Smooth muscle cell (in vitro differentiated cells): ENCODE measurements around the gene FOXO6. TPM values are rescaled to one million over a fixed set of nuclear protein-coding genes. Genes with fewer than 3 reads are reported as not detected.

ENCODE experiments used
- DNase-seq: peaks from one replicate; lab custom pipeline; 2025; ENCODE audit not compliant: unreplicated experiment; lab: John Stamatoyannopoulos, UW
- H2AFZ ChIP-seq: fragments of 200-600 bp; sonication (generic); 2 replicates; pipeline ENCODE4 v1.6.0; 2016; ENCODE audit warnings: antibody characterized with exemption, low read depth, mild to moderate bottlenecking
- H3F3A ChIP-seq: fragments of 200-600 bp; sonication (generic); 2 replicates; pipeline ENCODE4 v1.6.0; 2017; ENCODE audit warnings: antibody characterized with exemption, low read depth
- H3K27ac ChIP-seq: fragments of 200-600 bp; sonication (generic); 2 replicates; pipeline ENCODE4 v1.5.1; 2016; ENCODE audit warnings: low read depth, mild to moderate bottlenecking
- H3K27me3 ChIP-seq: fragments of 200-600 bp; sonication (generic); 2 replicates; pipeline ENCODE4 v1.6.1; 2016; ENCODE audit warnings: low read depth, mild to moderate bottlenecking
- H3K36me3 ChIP-seq: fragments of 200-600 bp; sonication (generic); 2 replicates; pipeline ENCODE4 v1.5.1; 2016; ENCODE audit warnings: low read depth
- H3K4me1 ChIP-seq: fragments of 200-600 bp; sonication (generic); 2 replicates; pipeline ENCODE4 v1.5.1; 2016; ENCODE audit warnings: low read depth
- H3K4me2 ChIP-seq: fragments of 200-600 bp; sonication (generic); 2 replicates; pipeline ENCODE4 v1.6.0; 2016; ENCODE audit warnings: mild to moderate bottlenecking
- H3K4me3 ChIP-seq: fragments of 200-600 bp; sonication (generic); 2 replicates; pipeline ENCODE4 v1.5.1; 2016; ENCODE audit warnings: mild to moderate bottlenecking
- H3K79me2 ChIP-seq: fragments of 200-600 bp; sonication (generic); 2 replicates; pipeline ENCODE4 v1.6.0; 2016; ENCODE audit warnings: low read depth, mild to moderate bottlenecking
- H3K9ac ChIP-seq: fragments of 200-600 bp; sonication (generic); 2 replicates; pipeline ENCODE4 v1.6.0; 2016; ENCODE audit warnings: low read depth
- H3K9me3 ChIP-seq: fragments of 200-600 bp; sonication (generic); replicated peaks from 2 replicates; pipeline ENCODE4 v1.5.1; 2016; ENCODE audit warnings: low read depth
- H4K20me1 ChIP-seq: fragments of 200-600 bp; sonication (generic); 2 replicates; pipeline ENCODE4 v1.6.0; 2016; ENCODE audit warnings: low read depth
- WGBS: methylation state at CpG from one replicate; pipeline ENCODE4 v1.1.7; 2016; ENCODE audit warnings: low lambda C conversion rate; 5-methylcytosine and 5-hydroxymethylcytosine counted together
- polyA plus RNA-seq: library from polyadenylated mRNA; unstranded; fragments of >200 nt; fragmentation: Nextera tagmentation; extraction: Ambion mirVana; gene quantifications from 2 replicates; pipeline ENCODE4 v1.2.1, GENCODE V29; 2016
- total RNA-seq: library from RNA; depleted of rRNA; stranded (reverse); fragments of >200 nt; gene quantifications from 2 replicates; pipeline ENCODE4 v1.2.3, GENCODE V29; 2014
- TF ChIP-seq, protein P1 (sequence below): fragments of 200-600 bp; sonication (generic); IDR thresholded peaks from 2 replicates; pipeline ENCODE4 v1.5.1; 2017; ENCODE audit warnings: borderline replicate concordance, mild to moderate bottlenecking, antibody characterized with exemption; ENCODE audit not compliant: insufficient read depth, poor library complexity, severe bottlenecking

Gene FOXO6
- total and polyA plus RNA-seq, 2 experiments from 2014 or later: 0.85 to 1.7 TPM

DNA sequence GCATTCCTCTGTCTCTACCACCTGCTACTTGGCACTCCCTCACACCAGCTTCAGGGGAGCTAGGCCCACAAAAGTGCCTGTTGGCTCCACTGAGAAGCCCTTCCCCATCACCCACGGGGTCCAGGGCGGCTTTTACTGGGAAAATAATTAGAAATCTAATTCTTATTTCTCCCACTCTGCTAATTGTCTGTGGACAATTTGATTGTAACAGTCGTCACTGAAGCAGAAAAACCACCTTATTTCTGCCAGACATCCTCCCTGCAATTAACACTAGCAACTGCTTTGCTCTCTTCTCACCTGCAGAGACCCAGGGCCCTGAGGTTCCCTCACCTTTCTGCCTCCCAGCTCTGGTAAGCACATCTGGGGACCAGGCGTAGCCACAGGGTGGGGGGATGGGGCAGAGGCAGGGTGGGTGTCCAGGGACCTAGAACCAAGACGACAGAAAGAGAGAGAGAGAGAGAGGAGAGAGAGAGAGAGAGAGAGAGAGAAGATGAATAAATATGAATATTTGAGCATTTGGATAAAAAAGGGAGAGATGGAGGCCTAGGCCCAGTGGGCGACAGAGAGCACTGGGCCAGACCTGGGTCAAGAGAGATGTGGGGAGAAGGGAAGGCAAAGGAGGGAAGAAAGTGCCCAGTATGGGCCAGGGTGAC is 32.6 kb downstream of the FOXO6 start:
- TF ChIP-seq, protein P1, sequence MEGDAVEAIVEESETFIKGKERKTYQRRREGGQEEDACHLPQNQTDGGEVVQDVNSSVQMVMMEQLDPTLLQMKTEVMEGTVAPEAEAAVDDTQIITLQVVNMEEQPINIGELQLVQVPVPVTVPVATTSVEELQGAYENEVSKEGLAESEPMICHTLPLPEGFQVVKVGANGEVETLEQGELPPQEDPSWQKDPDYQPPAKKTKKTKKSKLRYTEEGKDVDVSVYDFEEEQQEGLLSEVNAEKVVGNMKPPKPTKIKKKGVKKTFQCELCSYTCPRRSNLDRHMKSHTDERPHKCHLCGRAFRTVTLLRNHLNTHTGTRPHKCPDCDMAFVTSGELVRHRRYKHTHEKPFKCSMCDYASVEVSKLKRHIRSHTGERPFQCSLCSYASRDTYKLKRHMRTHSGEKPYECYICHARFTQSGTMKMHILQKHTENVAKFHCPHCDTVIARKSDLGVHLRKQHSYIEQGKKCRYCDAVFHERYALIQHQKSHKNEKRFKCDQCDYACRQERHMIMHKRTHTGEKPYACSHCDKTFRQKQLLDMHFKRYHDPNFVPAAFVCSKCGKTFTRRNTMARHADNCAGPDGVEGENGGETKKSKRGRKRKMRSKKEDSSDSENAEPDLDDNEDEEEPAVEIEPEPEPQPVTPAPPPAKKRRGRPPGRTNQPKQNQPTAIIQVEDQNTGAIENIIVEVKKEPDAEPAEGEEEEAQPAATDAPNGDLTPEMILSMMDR: no peak
- 85% methylated on average over 6 of the region's 6 CpGs for WGBS
- Histone ChIP-seq H3K9me3 (no peaks in the 10 kb centered on the region), H3K9ac (no peak overlapping the region), H2AFZ (no peak overlapping the region), H3K27me3 (no peaks in the 10 kb centered on the region), H3K4me1 (peaks cover 13% of the 10 kb centered on the region), H4K20me1 (no peaks in the 10 kb centered on the region), H3K79me2 (no peaks in the 10 kb centered on the region), H3K36me3 (no peaks in the 10 kb centered on the region), H3K27ac (no peak overlapping the region), H3K4me2 (no peak overlapping the region), H3F3A (peaks cover 2% of the 10 kb centered on the region), H3K4me3 (no peak overlapping the region)
- DNase-seq: no peak

DNA sequence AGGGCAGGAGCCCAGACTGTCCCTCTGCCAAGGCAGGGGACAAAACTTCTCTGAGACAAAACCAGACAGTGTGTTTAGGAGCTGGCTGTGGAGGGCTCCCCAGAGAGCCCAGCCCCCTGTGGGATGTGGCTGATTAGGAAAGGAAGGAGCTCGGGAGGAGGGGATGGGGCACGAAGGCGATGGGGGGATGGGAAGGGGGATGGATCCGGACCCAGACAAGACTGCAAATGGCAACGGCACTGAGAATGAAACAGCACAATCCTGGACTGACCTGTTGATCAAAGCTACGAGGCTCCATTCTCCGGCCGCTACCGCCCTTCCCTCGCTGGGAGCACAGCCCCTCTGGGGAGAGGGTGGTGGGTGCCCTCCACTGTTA is 33.1 kb downstream of the FOXO6 start:
- no peak overlapping the region for H3K4me3 ChIP-seq
- H3K27me3 ChIP-seq: no peaks in the 10 kb centered on the region
- 57% methylated on average over 10 of the region's 10 CpGs for WGBS
- no peaks in the 10 kb centered on the region for H3K36me3 ChIP-seq
- H3K79me2 ChIP-seq: no peaks in the 10 kb centered on the region
- H3K4me2 ChIP-seq: no peak overlapping the region
- H2AFZ ChIP-seq: no peak overlapping the region
- TF ChIP-seq, protein P1: no peak
- no peak overlapping the region for H3K27ac ChIP-seq
- no peaks in the 10 kb centered on the region for H3F3A ChIP-seq
- no peaks in the 10 kb centered on the region for H3K9me3 ChIP-seq
- H3K9ac ChIP-seq: no peak overlapping the region
- DNase-seq: no peak
- peaks cover 13% of the 10 kb centered on the region for H3K4me1 ChIP-seq
- no peaks in the 10 kb centered on the region for H4K20me1 ChIP-seq

DNA sequence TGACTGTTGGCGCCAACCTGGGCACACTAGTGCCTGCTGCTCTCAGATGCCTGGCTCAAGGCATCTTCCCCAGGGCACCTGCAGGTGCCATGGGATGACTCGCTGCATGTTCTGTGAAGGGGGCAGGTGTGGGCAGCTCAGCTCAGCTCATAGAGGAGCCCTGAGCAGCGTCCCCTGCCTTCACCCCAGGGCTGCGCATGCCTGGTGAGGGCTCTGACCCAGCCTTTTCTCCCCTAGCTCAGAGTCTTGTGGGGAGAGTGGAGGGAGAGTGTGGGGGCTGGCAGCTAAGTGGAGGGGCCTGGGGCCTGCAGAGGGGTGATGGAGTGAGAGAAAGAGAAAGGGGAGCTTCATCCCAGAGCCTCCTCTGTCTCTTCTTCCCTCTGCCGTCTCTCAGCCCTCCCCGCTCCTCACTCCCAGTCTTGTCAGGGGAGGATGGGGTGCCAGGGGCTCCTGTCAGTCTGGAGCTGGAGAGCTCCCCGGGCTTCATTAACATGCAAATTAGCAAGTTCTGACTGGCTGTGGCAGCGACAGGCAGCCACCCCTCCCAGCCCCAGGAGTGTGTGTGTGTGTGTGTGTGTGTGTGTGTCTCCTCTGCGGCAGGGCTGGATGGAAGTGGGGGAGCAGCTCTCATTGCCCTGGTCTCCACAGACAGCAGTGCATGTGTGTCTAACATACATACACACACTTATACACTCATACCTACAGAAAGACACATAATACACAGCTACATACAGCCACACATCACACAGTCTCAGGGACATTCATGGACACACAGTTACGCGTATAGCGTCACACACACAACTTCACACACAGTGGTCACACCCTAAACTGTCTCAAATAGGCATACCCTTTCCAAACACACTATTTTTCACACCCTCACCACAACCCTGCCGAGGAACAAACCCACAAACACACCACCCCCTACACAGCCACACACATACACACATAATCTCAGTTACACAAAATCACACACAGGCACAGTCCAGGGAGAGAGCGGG is 34.0 kb downstream of the FOXO6 start:
- no peak for DNase-seq
- Histone ChIP-seq H3K79me2 (no peaks in the 10 kb centered on the region), H2AFZ (no peak overlapping the region), H3K4me3 (no peak overlapping the region), H4K20me1 (no peaks in the 10 kb centered on the region), H3K9ac (no peak overlapping the region), H3K27me3 (no peaks in the 10 kb centered on the region), H3K4me1 (peaks cover 19% of the 10 kb centered on the region), H3K4me2 (no peak overlapping the region), H3F3A (no peaks in the 10 kb centered on the region), H3K9me3 (no peaks in the 10 kb centered on the region), H3K27ac (no peak overlapping the region), H3K36me3 (no peaks in the 10 kb centered on the region)
- WGBS: 58% methylated on average over 14 of the region's 14 CpGs
- TF ChIP-seq, protein P1: no peak
